ENCODE data around the gene CSPG5. TPM values are rescaled to one million over a fixed set of nuclear protein-coding genes. Genes with fewer than 3 reads are reported as not detected.

CSPG5 gene
- total RNA-seq, 1 donor, result 0.43 TPM

DNA sequence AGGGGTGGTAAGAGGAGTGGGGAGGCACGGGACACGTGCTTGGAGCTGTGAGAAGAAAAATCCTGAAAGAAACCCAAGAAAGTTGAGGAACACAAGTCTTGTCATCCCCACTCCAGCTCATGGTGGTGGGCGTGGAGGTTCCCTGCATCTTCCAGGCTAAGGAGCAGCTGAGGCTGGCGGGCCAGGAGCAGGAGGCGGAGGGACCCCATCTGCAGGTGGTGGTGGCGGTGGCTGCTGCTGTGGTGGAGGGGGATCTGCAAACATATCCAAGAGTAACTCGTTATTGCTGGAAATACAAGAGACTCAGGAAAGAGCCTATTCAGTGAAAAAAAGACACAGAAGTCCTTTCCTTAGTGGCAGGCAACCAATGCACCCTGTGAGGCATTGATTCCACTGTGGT is 9.4 kb upstream of the CSPG5 start:
- DNase-seq (ENCODE audit: low read depth), result no peak
- H3K4me3 ChIP-seq (ENCODE audit: low read depth, low read length), result no peak overlapping the region
- TF ChIP-seq, protein P1, sequence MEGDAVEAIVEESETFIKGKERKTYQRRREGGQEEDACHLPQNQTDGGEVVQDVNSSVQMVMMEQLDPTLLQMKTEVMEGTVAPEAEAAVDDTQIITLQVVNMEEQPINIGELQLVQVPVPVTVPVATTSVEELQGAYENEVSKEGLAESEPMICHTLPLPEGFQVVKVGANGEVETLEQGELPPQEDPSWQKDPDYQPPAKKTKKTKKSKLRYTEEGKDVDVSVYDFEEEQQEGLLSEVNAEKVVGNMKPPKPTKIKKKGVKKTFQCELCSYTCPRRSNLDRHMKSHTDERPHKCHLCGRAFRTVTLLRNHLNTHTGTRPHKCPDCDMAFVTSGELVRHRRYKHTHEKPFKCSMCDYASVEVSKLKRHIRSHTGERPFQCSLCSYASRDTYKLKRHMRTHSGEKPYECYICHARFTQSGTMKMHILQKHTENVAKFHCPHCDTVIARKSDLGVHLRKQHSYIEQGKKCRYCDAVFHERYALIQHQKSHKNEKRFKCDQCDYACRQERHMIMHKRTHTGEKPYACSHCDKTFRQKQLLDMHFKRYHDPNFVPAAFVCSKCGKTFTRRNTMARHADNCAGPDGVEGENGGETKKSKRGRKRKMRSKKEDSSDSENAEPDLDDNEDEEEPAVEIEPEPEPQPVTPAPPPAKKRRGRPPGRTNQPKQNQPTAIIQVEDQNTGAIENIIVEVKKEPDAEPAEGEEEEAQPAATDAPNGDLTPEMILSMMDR (IDR thresholded peaks at IDR 0.05; ENCODE audit: insufficient read depth, low read depth, low read length), result no peak

DNA sequence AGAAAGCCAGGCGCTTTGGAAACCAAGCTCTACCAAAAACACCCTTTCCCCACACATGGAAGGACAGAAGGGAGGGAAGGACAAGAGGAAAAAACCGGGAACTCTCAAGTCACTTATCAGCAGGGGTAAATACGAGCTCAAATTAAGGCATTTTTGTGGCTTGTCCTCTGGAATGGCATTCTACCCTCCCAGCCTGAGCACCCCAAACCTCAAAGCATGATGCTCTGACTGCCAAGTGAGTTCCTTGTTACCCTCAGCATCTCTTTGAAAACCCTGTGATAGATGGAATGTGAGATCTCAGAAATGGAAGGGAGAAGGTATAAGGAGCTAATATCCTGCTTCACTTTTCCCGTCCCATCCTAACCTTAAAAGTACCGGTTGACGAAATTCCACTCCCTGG is 8.1 kb upstream of the CSPG5 start:
- no peak overlapping the region for H3K4me3 ChIP-seq (ENCODE audit: low read depth, low read length)
- TF ChIP-seq, protein P1 (IDR thresholded peaks at IDR 0.05; ENCODE audit: insufficient read depth, low read depth, low read length), result no peak
- DNase-seq (ENCODE audit: low read depth), result no peak

DNA sequence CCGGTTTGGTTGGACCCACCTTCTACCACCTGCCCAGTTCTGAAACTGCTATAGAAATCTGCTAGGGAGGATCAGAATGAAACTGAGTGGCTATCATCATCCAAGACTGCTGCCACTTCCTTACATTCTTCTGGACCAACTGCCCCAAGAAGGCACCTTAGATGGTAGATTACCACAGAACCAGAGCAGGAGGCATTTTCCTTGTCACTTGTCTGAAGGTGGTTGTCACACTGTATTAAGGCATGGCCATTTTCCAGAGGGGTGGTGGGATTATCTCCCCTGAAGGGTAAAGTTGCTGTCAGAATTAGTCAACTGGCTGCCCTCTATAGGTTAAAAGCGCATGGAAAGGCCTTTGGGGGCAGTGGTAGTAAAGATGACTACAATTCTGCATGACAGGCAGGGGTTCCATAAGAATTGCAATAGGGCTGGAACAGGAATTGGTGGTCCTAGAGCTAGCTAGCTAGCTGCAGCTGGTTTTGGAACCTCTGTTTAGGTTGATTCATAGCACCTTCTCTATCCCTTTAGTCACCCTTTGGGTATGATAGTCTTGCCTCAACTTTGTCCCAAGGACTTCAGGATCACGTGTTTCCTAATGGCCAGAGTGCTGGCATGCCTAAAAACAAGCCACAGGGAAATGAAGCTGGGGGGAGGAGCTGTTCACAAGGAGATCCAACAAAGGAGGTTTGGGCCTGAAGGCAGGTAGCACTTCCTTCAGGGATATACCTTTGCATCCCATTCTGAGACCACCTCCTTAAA is 4.8 kb upstream of the CSPG5 start:
- no peak for DNase-seq (ENCODE audit: low read depth)
- TF ChIP-seq, protein P1 (IDR thresholded peaks at IDR 0.05; ENCODE audit: insufficient read depth, low read depth, low read length), result no peak
- H3K4me3 ChIP-seq (ENCODE audit: low read depth, low read length), result no peak overlapping the region

DNA sequence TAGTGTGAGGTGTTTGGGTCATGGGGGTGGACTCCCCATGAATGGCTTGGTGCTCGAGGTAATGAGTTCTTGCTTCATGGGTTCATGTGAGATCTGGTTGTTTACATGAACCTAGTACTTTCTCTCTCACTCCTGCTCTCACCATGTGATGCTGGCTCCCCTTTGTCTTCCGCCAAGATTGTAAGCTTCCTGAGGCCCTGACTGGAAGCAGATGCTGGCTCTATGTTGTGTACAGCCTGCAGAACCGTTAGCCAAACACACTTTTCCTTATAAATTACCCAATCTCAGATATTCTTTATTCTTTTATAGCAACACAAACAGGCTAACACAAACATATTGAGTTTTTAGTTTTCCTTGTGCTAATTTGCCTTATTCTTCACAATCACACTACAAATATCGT is 3.2 kb upstream of the CSPG5 start:
- no peak for DNase-seq (ENCODE audit: low read depth)
- H3K4me3 ChIP-seq (ENCODE audit: low read depth, low read length), result no peak overlapping the region

DNA sequence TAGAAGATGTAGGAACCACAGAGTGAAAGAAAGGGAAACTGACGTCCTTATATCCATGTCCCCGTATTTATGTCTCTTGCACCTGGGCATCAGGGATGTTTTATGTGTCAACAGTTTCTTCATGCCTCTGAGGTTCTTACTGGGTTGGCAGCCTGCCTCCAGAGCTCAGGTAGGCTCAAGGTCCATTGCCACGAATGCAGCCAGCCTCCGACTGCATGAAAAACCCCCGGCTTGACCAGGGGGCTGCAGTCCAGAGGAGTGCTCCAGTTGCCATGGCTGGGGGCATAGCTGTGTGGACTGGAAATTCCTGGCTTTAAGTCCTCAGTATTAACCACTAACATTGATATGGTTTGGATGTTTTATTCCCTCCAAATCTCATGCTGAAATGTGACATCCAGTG is 2.8 kb upstream of the CSPG5 start:
- no peak overlapping the region for H3K4me3 ChIP-seq (ENCODE audit: low read depth, low read length)
- DNase-seq (ENCODE audit: low read depth), result no peak
- TF ChIP-seq, protein P1 (IDR thresholded peaks at IDR 0.05; ENCODE audit: insufficient read depth, low read depth, low read length), result no peak

More for the DNA sequence above, 3.2 kb upstream of the CSPG5 start:
- TF ChIP-seq, protein P1 (IDR thresholded peaks at IDR 0.05; ENCODE audit: insufficient read depth, low read depth, low read length), result no peak

DNA sequence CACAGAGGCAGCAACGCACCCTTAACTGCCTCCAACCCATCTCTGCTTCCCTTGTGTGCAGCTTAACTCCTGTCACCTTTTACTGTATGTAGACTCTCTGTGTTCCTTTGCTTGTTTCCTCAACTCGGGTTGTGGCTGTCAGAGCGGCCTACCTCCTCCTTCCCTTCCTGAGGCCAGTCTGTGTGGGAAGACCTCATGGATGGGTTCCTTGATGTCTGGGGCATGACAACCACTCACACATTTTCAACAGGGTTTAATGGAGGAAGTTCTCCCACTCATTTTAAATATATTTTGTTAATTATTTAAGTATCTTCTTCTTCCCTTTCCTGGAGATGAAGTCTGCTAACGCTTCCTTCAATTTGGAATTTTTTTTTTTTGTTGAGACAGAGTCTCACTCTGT is 1.8 kb upstream of the CSPG5 start:
- H3K4me3 ChIP-seq (ENCODE audit: low read depth, low read length), result no peak overlapping the region
- no peak for DNase-seq (ENCODE audit: low read depth)
- TF ChIP-seq, protein P1 (IDR thresholded peaks at IDR 0.05; ENCODE audit: insufficient read depth, low read depth, low read length), result no peak

DNA sequence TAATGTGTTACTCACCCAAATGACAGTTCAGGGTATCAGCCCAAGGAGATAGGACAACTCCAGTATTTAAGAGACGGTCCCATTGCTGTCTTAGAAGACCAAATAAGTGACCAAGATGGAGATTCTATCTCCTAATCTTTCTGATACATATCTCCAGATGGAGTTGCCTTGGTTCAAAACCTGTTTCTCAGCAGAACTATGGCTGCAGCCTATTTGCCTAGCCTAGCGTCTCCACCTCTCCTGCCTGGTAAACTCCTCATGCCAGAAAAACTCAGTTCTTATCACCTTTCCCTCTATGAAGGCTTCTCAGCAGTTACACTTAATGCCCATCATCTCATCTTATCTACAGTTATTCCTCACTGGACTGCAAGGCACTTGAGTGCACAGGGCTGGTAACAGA is 1.2 kb upstream of the CSPG5 start:
- H3K4me3 ChIP-seq (ENCODE audit: low read depth, low read length), result no peak overlapping the region
- DNase-seq (ENCODE audit: low read depth), result no peak
- TF ChIP-seq, protein P1 (IDR thresholded peaks at IDR 0.05; ENCODE audit: insufficient read depth, low read depth, low read length), result no peak

Data from fibroblast of villous mesenchyme (primary cell).